K562 (cell line): ENCODE data around the gene CACNG5. TPM values are rescaled to one million over a fixed set of nuclear protein-coding genes. Genes with fewer than 3 reads are reported as not detected.

Source experiments
- ATAC-seq: fragments of 200-7000 bp; cut with Tn5 transposase; 3 replicates; pipeline ENCODE4 v1.9.1; 2020; ENCODE audit warnings: moderate library complexity
- BruUV-seq: library from RNA; stranded (reverse); fragments of 400-500 nt; replicated peaks from 2 replicates; lab custom pipeline; 2021; lab: Mats Ljungman, UMichigan
- CTCF ChIA-PET: fragments of 300-600 bp; formaldehyde crosslinking; extraction: SDS; loops from one replicate; lab custom pipeline; 2021; ENCODE audit warnings: low intra/inter-chr PET ratio; lab: Yijun Ruan, JAX
- POLR2A ChIA-PET: fragments of 300-600, 350-650 bp; sonication (Branson Sonifier 250); formaldehyde crosslinking; extraction: SDS; loops from one replicate; lab custom pipeline; 2021; ENCODE audit warnings: antibody characterized with exemption, inconsistent platforms; lab: Yijun Ruan, JAX
- DNase-seq, 4 experiments: peaks; one replicate each; pipeline versions ENCODE4 v3.0.0 to v3.0.0-alpha.2; 2011 to 2018; ENCODE audit warnings: low spot score in 3 of 4, mixed read lengths in 3 of 4; ENCODE audit errors: extremely low read depth in 1 of 4
- FAIRE-seq: peaks from 2 replicates; lab custom pipeline; 2011; peaks lifted over from hg19 to GRCh38; lab: Jason Lieb, UNC
- H2AFZ ChIP-seq: 2 replicates; pipeline ENCODE4 v1.6.0; 2011; ENCODE audit warnings: low read depth, low read length, control low read depth, inconsistent platforms
- H3K27ac ChIP-seq: fragments of 200-600 bp; 3 replicates; pipeline ENCODE4 v1.8.0; 2011; ENCODE audit warnings: low read depth, mild to moderate bottlenecking, control low read depth, inconsistent platforms, low read length, moderate library complexity, mixed read lengths; ENCODE audit errors: extremely low read depth
- H3K27me3 ChIP-seq, 2 experiments: fragments of 300-600 bp in 1 of 2; 2 replicates in 1 of 2; 3 replicates in 1 of 2; pipeline versions ENCODE4 v1.6.0 to v1.8.0; 2011; ENCODE audit warnings: inconsistent platforms in 2 of 2, low read length in 2 of 2, mild to moderate bottlenecking in 1 of 2, mixed read lengths in 1 of 2, moderate library complexity in 1 of 2; ENCODE audit not compliant: control insufficient read depth in 2 of 2, insufficient read depth in 2 of 2
- H3K36me3 ChIP-seq: fragments of 300-600 bp; 3 replicates; pipeline ENCODE4 v1.8.0; 2011; ENCODE audit warnings: mild to moderate bottlenecking, low read length, inconsistent platforms; ENCODE audit not compliant: control insufficient read depth, insufficient read depth
- H3K4me1 ChIP-seq, 2 experiments: fragments of 200-600 bp in 1 of 2; replicated peaks in 1 of 2; 2 replicates in 1 of 2; 3 replicates in 1 of 2; pipeline versions ENCODE4 v1.5.1 to v1.8.0; 2011; ENCODE audit warnings: inconsistent platforms in 2 of 2, low read length in 2 of 2, mild to moderate bottlenecking in 1 of 2, mixed read lengths in 1 of 2, moderate library complexity in 1 of 2; ENCODE audit not compliant: control insufficient read depth in 2 of 2, insufficient read depth in 2 of 2
- H3K4me2 ChIP-seq: 2 replicates; pipeline ENCODE4 v1.6.1; 2011; ENCODE audit warnings: low read length, control low read depth, inconsistent platforms, mixed read lengths; ENCODE audit not compliant: insufficient read depth
- H3K4me3 ChIP-seq: fragments of 200-600 bp; sonication (generic), shearing (Covaris generic); 2 replicates; pipeline ENCODE4 v1.5.1; 2016; ENCODE audit warnings: control low read depth, inconsistent platforms
- H3K79me2 ChIP-seq: fragments of 200-600 bp; 3 replicates; pipeline ENCODE4 v1.8.0; 2011; ENCODE audit warnings: low read length, inconsistent platforms; ENCODE audit not compliant: control insufficient read depth, insufficient read depth
- H3K9ac ChIP-seq, 2 experiments: 2 replicates each; pipeline versions ENCODE4 v1.6.0 to v1.6.1; 2011; ENCODE audit warnings: low read depth in 2 of 2, low read length in 2 of 2, control low read depth in 1 of 2, inconsistent platforms in 1 of 2, mild to moderate bottlenecking in 1 of 2, mixed read lengths in 1 of 2; ENCODE audit not compliant: insufficient read depth in 1 of 2
- H3K9me1 ChIP-seq: one replicate; pipeline ENCODE4 v1.6.0; 2011; ENCODE audit warnings: inconsistent platforms, mild to moderate bottlenecking, low read length, moderate library complexity; ENCODE audit not compliant: control insufficient read depth, insufficient read depth
- H3K9me3 ChIP-seq: replicated peaks from 2 replicates; pipeline ENCODE4 v1.5.1; 2011; ENCODE audit warnings: low read depth, low read length, inconsistent platforms; ENCODE audit not compliant: control insufficient read depth, insufficient read depth
- H4K20me1 ChIP-seq: replicated peaks from 2 replicates; pipeline ENCODE4 v1.6.1; 2011; ENCODE audit warnings: low read length, inconsistent platforms, mixed read lengths; ENCODE audit not compliant: control insufficient read depth, insufficient read depth
- ETS2 ChIP-seq: IDR thresholded peaks from 2 replicates; pipeline ENCODE4 v1.6.1; 2016; ENCODE audit warnings: borderline replicate concordance, missing genetic modification characterization, mild to moderate bottlenecking, moderate library complexity, missing compliant biosample characterization; ENCODE audit not compliant: poor library complexity, severe bottlenecking
- KAT2B ChIP-seq: IDR thresholded peaks from one replicate; pipeline ENCODE4 v1.6.1; 2012; ENCODE audit warnings: low read depth, mild to moderate bottlenecking, control low read depth, inconsistent platforms, low read length, moderate library complexity
- MBD2 ChIP-seq: sonication (generic); IDR thresholded peaks from 2 replicates; pipeline ENCODE4 v1.6.1; 2016; ENCODE audit warnings: low read depth, borderline replicate concordance
- MYNN ChIP-seq, 2 experiments: sonication (generic); formaldehyde crosslinking in 1 of 2; IDR thresholded peaks; 2 replicates each; pipeline versions ENCODE4 v1.5.0 to v1.6.1; 2016 to 2020; ENCODE audit warnings: antibody characterized with exemption in 1 of 2, missing genetic modification reagents in 1 of 2
- RBFOX2 ChIP-seq: fragments of 200-400 bp; formaldehyde crosslinking; IDR thresholded peaks from 2 replicates; pipeline ENCODE4 v1.6.1; 2017; ENCODE audit warnings: low read depth, mild to moderate bottlenecking, low read length, moderate library complexity
- TGIF2 ChIP-seq: sonication (generic); formaldehyde crosslinking; IDR thresholded peaks from 2 replicates; pipeline ENCODE4 v1.8.1; 2022; ENCODE audit warnings: mild to moderate bottlenecking, missing genetic modification reagents, moderate library complexity
- ZC3H4 ChIP-seq: sonication (generic); formaldehyde crosslinking; IDR thresholded peaks from 2 replicates; pipeline ENCODE4 v1.9.0; 2021; ENCODE audit warnings: missing genetic modification reagents, borderline replicate concordance
- ZFX ChIP-seq: sonication (generic); formaldehyde crosslinking; IDR thresholded peaks from 2 replicates; pipeline ENCODE4 v1.8.0; 2022; ENCODE audit warnings: mild to moderate bottlenecking, missing genetic modification reagents, moderate library complexity
- ZNF239 ChIP-seq: fragments of 250-450 bp; sonication (Bioruptor Pico); IDR thresholded peaks from 2 replicates; pipeline ENCODE4 v1.4.0; 2020; ENCODE audit warnings: mild to moderate bottlenecking
- ZNF644 ChIP-seq: fragments of 200-800 bp; sonication (Bioruptor generic); IDR thresholded peaks from 2 replicates; pipeline ENCODE4 v1.6.1; 2016; ENCODE audit warnings: low read depth, missing genetic modification characterization, missing compliant biosample characterization
- ZNF717 ChIP-seq: fragments of 250-450 bp; sonication (Bioruptor Pico); IDR thresholded peaks from 2 replicates; pipeline ENCODE4 v1.5.0; 2021
- ZNF77 ChIP-seq: fragments of 250-450 bp; sonication (Bioruptor Pico); IDR thresholded peaks from 2 replicates; pipeline ENCODE4 v1.5.0; 2020
- WGBS: fragments of 100-300 bp; shearing (Covaris generic); methylation state at CpG from one replicate; pipeline ENCODE4 v1.1.6; 2016; ENCODE audit warnings: low coverage, mixed read lengths; ENCODE audit not compliant: insufficient coverage; ENCODE audit errors: missing lambda C conversion rate; 5-methylcytosine and 5-hydroxymethylcytosine counted together
- in situ Hi-C: fragments of 300-500 bp; cut with MboI; formaldehyde crosslinking; loops from 4 replicates; pipeline ENCODE4 v1.15.0; 2018; ENCODE audit warnings: inconsistent platforms, mixed read lengths
- intact Hi-C: fragments of 100-400 bp; cut with micrococcal nuclease; formaldehyde crosslinking; loops from 2 replicates; pipeline ENCODE4 v1.14.2; 2022
- polyA plus RNA-seq, 8 experiments: library from polyadenylated mRNA; depleted of rRNA in 4 of 8; stranded (reverse) in 5 of 8; unstranded in 3 of 8; fragments of >200 nt; fragmentation: Nextera tagmentation in 2 of 8; fragmentation: Illumina TruSeq in 1 of 8; extraction: Ambion mirVana in 2 of 8; extraction: Trizol in 1 of 8; gene quantifications; 2 replicates each; pipeline versions ENCODE4 v1.2.1 to v1.2.3, GENCODE V29; 2011 to 2014; ENCODE audit warnings: inconsistent platforms in 1 of 8, missing spikeins in 1 of 8
- total RNA-seq, 7 experiments: library from RNA; depleted of rRNA in 6 of 7; stranded (reverse); fragments of >200 nt in 6 of 7; fragmentation: Illumina TruSeq in 2 of 7; extraction: Trizol in 2 of 7; gene quantifications; 2 replicates each; pipeline versions ENCODE4 v1.2.1 to v1.2.3, GENCODE V29; 2011 to 2021; ENCODE audit warnings: low replicate concordance in 1 of 7
- TF ChIP-seq, protein P1 (sequence below): fragments of 450-650 bp; formaldehyde crosslinking; conservative IDR thresholded peaks from 2 replicates; pipeline ENCODE4 v1.4.0; 2022; ENCODE audit warnings: mild to moderate bottlenecking, missing genetic modification characterization
- TF ChIP-seq, protein P2 (sequence below): fragments of 250-450 bp; sonication (Bioruptor Pico); IDR thresholded peaks from 2 replicates; pipeline ENCODE4 v1.8.0; 2021; ENCODE audit warnings: borderline replicate concordance, mild to moderate bottlenecking, moderate library complexity; ENCODE audit not compliant: poor library complexity, severe bottlenecking
- TF ChIP-seq, protein P3 (sequence below), 2 experiments: fragments of 250-450 bp in 1 of 2; fragments of 450-650 bp in 1 of 2; sonication (Bioruptor Pico) in 1 of 2; IDR thresholded peaks; 2 replicates each; pipeline versions ENCODE4 v1.6.1 to v1.8.0; 2016 to 2021; ENCODE audit warnings: mild to moderate bottlenecking in 2 of 2, moderate library complexity in 2 of 2, missing compliant biosample characterization in 1 of 2, missing genetic modification characterization in 1 of 2
- TF ChIP-seq, protein P4 (sequence below): fragments of 250-450 bp; sonication (Bioruptor Pico); IDR thresholded peaks from 2 replicates; pipeline ENCODE4 v1.5.0; 2021; ENCODE audit warnings: mild to moderate bottlenecking, borderline replicate concordance

CACNG5 gene
- total and polyA plus RNA-seq, 9 of the 15 experiments (the other 6 are each of a cell fraction or from before 2014, with no cell fraction given) = not detected

DNA sequence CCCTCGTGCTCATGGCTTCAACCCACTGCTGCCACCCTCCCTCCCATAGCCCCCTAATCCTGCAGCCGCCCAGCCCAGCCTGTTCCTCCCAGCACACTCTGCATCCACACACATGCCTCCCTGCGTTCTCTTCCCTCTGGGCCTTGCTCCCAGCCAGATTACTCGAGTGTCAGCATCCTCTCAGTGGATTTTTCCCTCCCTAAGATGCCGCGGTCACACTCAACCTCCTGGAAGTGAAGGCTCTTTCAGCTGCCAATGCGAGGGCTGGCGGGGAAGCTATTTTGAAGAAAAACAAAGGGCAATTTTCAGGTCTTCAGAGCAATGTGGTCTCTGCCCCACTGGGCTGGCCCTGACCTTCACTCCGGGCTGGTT lies 23.2 kb upstream of the CACNG5 start:
- Histone ChIP-seq H3K4me3 (no peak overlapping the region), H3K36me3 (no peaks in the 10 kb centered on the region), H3K9me1 (no peaks in the 10 kb centered on the region), H3K9me3 (no peaks in the 10 kb centered on the region), H3K4me2 (no peak overlapping the region), H2AFZ (no peak overlapping the region), H3K4me1 (no peaks in the 10 kb centered on the region), H3K9ac (no peak overlapping the region), H4K20me1 (no peaks in the 10 kb centered on the region), H3K27ac (no peak overlapping the region), H3K79me2 (no peaks in the 10 kb centered on the region), H3K27me3 (peaks cover 0 to 20% of the 10 kb centered on the region in 2 experiments; a peak in 2 of 5 replicates)
- no TSS peak for BruUV-seq
- intact Hi-C loops = no loop called here
- 22% methylated on average over 8 of the region's 9 CpGs for WGBS
- in situ Hi-C loops = no loop called here
- FAIRE-seq (no peak), ATAC-seq (no peak), DNase-seq (no peak)
- ChIA-PET CTCF (no interaction called here), POLR2A (no interaction called here)
- TF ChIP-seq, protein P1, sequence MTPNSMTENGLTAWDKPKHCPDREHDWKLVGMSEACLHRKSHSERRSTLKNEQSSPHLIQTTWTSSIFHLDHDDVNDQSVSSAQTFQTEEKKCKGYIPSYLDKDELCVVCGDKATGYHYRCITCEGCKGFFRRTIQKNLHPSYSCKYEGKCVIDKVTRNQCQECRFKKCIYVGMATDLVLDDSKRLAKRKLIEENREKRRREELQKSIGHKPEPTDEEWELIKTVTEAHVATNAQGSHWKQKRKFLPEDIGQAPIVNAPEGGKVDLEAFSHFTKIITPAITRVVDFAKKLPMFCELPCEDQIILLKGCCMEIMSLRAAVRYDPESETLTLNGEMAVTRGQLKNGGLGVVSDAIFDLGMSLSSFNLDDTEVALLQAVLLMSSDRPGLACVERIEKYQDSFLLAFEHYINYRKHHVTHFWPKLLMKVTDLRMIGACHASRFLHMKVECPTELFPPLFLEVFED = no peak
- TF ChIP-seq MYNN (IDR thresholded peaks at IDR 0.05) = no peak
- TF ChIP-seq MYNN (CRISPR knock-in tag; IDR thresholded peaks at IDR 0.05) = no peak
- TF ChIP-seq, protein P2, sequence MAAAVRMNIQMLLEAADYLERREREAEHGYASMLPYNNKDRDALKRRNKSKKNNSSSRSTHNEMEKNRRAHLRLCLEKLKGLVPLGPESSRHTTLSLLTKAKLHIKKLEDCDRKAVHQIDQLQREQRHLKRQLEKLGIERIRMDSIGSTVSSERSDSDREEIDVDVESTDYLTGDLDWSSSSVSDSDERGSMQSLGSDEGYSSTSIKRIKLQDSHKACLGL (CRISPR knock-in tag) = no peak
- TF ChIP-seq ZC3H4 (CRISPR knock-in tag) = no peak
- TF ChIP-seq RBFOX2 = no peak
- no peak for TF ChIP-seq ZNF77 (CRISPR knock-in tag)
- no peak for TF ChIP-seq MBD2
- no peak for TF ChIP-seq ETS2 (tag)
- TF ChIP-seq ZNF717 (CRISPR knock-in tag) = no peak
- TF ChIP-seq TGIF2 (CRISPR knock-in tag) = no peak
- TF ChIP-seq ZNF644 (tag) = no peak
- TF ChIP-seq ZNF239 (CRISPR knock-in tag) = no peak
- TF ChIP-seq ZFX = no peak
- TF ChIP-seq, protein P3, sequence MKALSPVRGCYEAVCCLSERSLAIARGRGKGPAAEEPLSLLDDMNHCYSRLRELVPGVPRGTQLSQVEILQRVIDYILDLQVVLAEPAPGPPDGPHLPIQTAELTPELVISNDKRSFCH (CRISPR knock-in tag; IDR thresholded peaks at IDR 0.05) = no peak
- TF ChIP-seq, protein P3 (tag; IDR thresholded peaks at IDR 0.05) = no peak
- TF ChIP-seq, protein P4, sequence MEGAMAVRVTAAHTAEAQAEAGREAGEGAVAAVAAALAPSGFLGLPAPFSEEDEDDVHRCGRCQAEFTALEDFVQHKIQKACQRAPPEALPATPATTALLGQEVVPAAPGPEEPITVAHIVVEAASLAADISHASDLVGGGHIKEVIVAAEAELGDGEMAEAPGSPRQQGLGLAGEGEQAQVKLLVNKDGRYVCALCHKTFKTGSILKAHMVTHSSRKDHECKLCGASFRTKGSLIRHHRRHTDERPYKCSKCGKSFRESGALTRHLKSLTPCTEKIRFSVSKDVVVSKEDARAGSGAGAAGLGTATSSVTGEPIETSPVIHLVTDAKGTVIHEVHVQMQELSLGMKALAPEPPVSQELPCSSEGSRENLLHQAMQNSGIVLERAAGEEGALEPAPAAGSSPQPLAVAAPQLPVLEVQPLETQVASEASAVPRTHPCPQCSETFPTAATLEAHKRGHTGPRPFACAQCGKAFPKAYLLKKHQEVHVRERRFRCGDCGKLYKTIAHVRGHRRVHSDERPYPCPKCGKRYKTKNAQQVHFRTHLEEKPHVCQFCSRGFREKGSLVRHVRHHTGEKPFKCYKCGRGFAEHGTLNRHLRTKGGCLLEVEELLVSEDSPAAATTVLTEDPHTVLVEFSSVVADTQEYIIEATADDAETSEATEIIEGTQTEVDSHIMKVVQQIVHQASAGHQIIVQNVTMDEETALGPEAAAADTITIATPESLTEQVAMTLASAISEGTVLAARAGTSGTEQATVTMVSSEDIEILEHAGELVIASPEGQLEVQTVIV (CRISPR knock-in tag) = no peak
- TF ChIP-seq KAT2B = no peak
